Right lobe of liver (tissue), 6 donors: Measurements from ENCODE around the gene TLCD1. TPM values are rescaled to one million over a fixed set of nuclear protein-coding genes. Genes with fewer than 3 reads are reported as not detected.

Experiments
- ATAC-seq, 4 donors: fragments of 200-7000 bp; cut with Tn5 transposase; one replicate each; pipeline ENCODE4 v1.9.1; 2020; ENCODE audit warnings: mild to moderate bottlenecking in 4 of 4, moderate library complexity in 4 of 4
- DNase-seq, 3 donors: peaks; one replicate each; pipeline ENCODE4 v3.0.0-alpha.2; 2020
- H3K27ac ChIP-seq, 3 donors: fragments of 200-600 bp; one replicate each; pipeline ENCODE4 v1.8.0; 2022
- H3K27me3 ChIP-seq, 2 donors: fragments of 200-600 bp; one replicate each; pipeline ENCODE4 v1.8.0; 2022
- H3K36me3 ChIP-seq, 4 donors: fragments of 200-600 bp; sonication (generic) in 1 of 4; one replicate each; pipeline versions ENCODE4 v1.5.1 to v1.8.0; 2017 to 2022; ENCODE audit warnings: control low read depth in 1 of 4
- H3K4me1 ChIP-seq, 4 donors: fragments of 200-600 bp; sonication (generic) in 1 of 4; one replicate each; pipeline versions ENCODE4 v1.5.1 to v1.8.0; 2017 to 2022; ENCODE audit warnings: control low read depth in 1 of 4
- H3K4me3 ChIP-seq, 3 donors: fragments of 200-600 bp; one replicate each; pipeline ENCODE4 v1.8.0; 2022
- H3K9me3 ChIP-seq, 4 donors: fragments of 200-600 bp; sonication (generic) in 1 of 4; one replicate each; pipeline versions ENCODE4 v1.5.1 to v1.8.0; 2017 to 2022; ENCODE audit warnings: control low read depth in 1 of 4
- CTCF ChIP-seq, 4 donors: fragments of 200-600 bp in 3 of 4; fragments of 450-650 bp in 1 of 4; IDR thresholded peaks; one replicate each; pipeline versions ENCODE4 v1.5.1 to v1.8.0; 2016 to 2022; ENCODE audit warnings: antibody characterized with exemption in 4 of 4, mild to moderate bottlenecking in 2 of 4
- POLR2A ChIP-seq: fragments of 450-650 bp; IDR thresholded peaks from one replicate; pipeline ENCODE4 v1.6.1; 2017; ENCODE audit warnings: antibody characterized with exemption, mild to moderate bottlenecking
- WGBS: methylation state at CpG from one replicate; pipeline ENCODE4 v1.1.6; 2018; ENCODE audit warnings: low coverage, low lambda C conversion rate; ENCODE audit not compliant: insufficient coverage; ENCODE audit errors: missing lambda C conversion rate; 5-methylcytosine and 5-hydroxymethylcytosine counted together
- intact Hi-C, 2 donors: fragments of 100-400 bp; cut with DNase I; formaldehyde crosslinking; loops; one replicate each; pipeline versions ENCODE4 v1.11.2 to v1.14.1; 2022
- total RNA-seq, 6 experiments: library from RNA; depleted of rRNA in 2 of 6; stranded (reverse); fragments of >200 nt in 2 of 6; fragmentation: NEBNext Ultra II Directional in 3 of 6; extraction: Animal tissue kit (Norgen Biotek cat#: 25700) in 3 of 6; gene quantifications; one replicate each; pipeline versions ENCODE4 v1.1.0 to v1.2.4, GENCODE V29; 2016 to 2023
- donor health status: DM: no; HTN: yes; CAD: no.
- donor health status: DM: no; HTN: no; CAD: no.
- donor health status: DM: no; HTN: no; CAD: no.
- donor health status: DM: no; HTN: yes; CAD: no.
- donor health status: DM: no; HTN: yes; CAD: no.

The TLCD1 gene
- total RNA-seq, 6 experiments from 2014 or later, result 2.9 to 11.0 (median 7.0) TPM

- no peak for ATAC-seq
- WGBS, result 100% methylated on average over 1 of the region's 2 CpGs
- Histone ChIP-seq H3K36me3 (no peaks in the 10 kb centered on the region), H3K27me3 (no peaks in the 10 kb centered on the region), H3K9me3 (no peaks in the 10 kb centered on the region), H3K4me3 (no peak overlapping the region), H3K27ac (no peak overlapping the region), H3K4me1 (peaks cover 0 to 10% (median 3%) of the 10 kb centered on the region in 4 donors)
- intact Hi-C loops, result no loop called here
- DNase-seq, result no peak
- TF ChIP-seq POLR2A (no peak), CTCF (IDR thresholded peaks at IDR 0.05) (no peak)
Measured at GRCh38 chr17:28715217-28715616, 10.8 kb downstream of the TLCD1 start.

GRCh38 chr17:28714281-28714680 is 11.8 kb downstream of the TLCD1 start:
- DNase-seq, result no peak
- H3K4me1 ChIP-seq, result peaks cover 0 to 10% (median 5%) of the 10 kb centered on the region in 4 donors
- WGBS, result no CpG with 5 or more reads among the region's 3 CpGs
- no peaks in the 10 kb centered on the region for H3K9me3 ChIP-seq
- no peak for ATAC-seq
- H3K4me3 ChIP-seq, result no peak overlapping the region
- no peaks in the 10 kb centered on the region for H3K27me3 ChIP-seq
- no peak for TF ChIP-seq POLR2A
- intact Hi-C loops, result no loop called here
- H3K27ac ChIP-seq, result no peak overlapping the region
- H3K36me3 ChIP-seq, result no peaks in the 10 kb centered on the region

GRCh38 chr17:28712705-28713415 is 13.2 kb downstream of the TLCD1 start:
- TF ChIP-seq CTCF (IDR thresholded peaks at IDR 0.05) (no peak), POLR2A (no peak)
- H3K36me3 ChIP-seq, result no peaks in the 10 kb centered on the region
- no peaks in the 10 kb centered on the region for H3K9me3 ChIP-seq
- ATAC-seq, result no peak
- WGBS, result 73% methylated on average over 4 of the region's 7 CpGs
- intact Hi-C loops, result no loop called here
- peaks cover 0 to 10% (median 2%) of the 10 kb centered on the region in 4 donors for H3K4me1 ChIP-seq
- H3K4me3 ChIP-seq, result no peak overlapping the region
- H3K27ac ChIP-seq, result no peak overlapping the region
- no peaks in the 10 kb centered on the region for H3K27me3 ChIP-seq
- DNase-seq, result no peak

GRCh38 chr17:28712032-28712704 is 13.9 kb downstream of the TLCD1 start:
- no peaks in the 10 kb centered on the region for H3K36me3 ChIP-seq
- no peaks in the 10 kb centered on the region for H3K9me3 ChIP-seq
- intact Hi-C loops, result no loop called here
- peaks cover 0 to 10% (median 2%) of the 10 kb centered on the region in 4 donors for H3K4me1 ChIP-seq
- H3K27ac ChIP-seq, result peak overlapping the region in 2 of 3 donors; percentile 53 to 85
- ATAC-seq (peak in 3 of 4 donors; percentile 6 to 13 (median 9)), DNase-seq (peak in 2 of 3 donors; percentile 62 to 70)
- H3K4me3 ChIP-seq, result peak overlapping the region; percentile 62 to 77 (median 64)
- no peak for TF ChIP-seq CTCF (IDR thresholded peaks at IDR 0.05)
- TF ChIP-seq POLR2A, result no peak
- 49% methylated on average over 22 of the region's 34 CpGs for WGBS
- H3K27me3 ChIP-seq, result no peaks in the 10 kb centered on the region

GRCh38 chr17:28711723-28712031 is 14.4 kb downstream of the TLCD1 start, which contains the start of gene PROCA1:
Gene PROCA1 (minus strand): TSS chr17:28711888. CDS start chr17:28711660, 228 bp downstream.
- Histone ChIP-seq H3K36me3 (no peaks in the 10 kb centered on the region), H3K27me3 (no peaks in the 10 kb centered on the region), H3K9me3 (no peaks in the 10 kb centered on the region), H3K4me3 (peak within 1 kb of the TSS; percentile 62 to 77 (median 64)), H3K27ac (peak within 1 kb of the TSS; percentile 56 to 85 (median 70)), H3K4me1 (peaks cover 0 to 10% (median 2%) of the 10 kb centered on the region in 4 donors)
- ATAC-seq (peak in 1 of 4 donors; percentile 13), DNase-seq (no peak)
- TF ChIP-seq POLR2A (no peak), CTCF (IDR thresholded peaks at IDR 0.05) (no peak)
- intact Hi-C loops, result no loop called here
- 19% methylated on average over 6 of the region's 20 CpGs for WGBS
